ENCODE data around the gene HERC6.

DNA sequence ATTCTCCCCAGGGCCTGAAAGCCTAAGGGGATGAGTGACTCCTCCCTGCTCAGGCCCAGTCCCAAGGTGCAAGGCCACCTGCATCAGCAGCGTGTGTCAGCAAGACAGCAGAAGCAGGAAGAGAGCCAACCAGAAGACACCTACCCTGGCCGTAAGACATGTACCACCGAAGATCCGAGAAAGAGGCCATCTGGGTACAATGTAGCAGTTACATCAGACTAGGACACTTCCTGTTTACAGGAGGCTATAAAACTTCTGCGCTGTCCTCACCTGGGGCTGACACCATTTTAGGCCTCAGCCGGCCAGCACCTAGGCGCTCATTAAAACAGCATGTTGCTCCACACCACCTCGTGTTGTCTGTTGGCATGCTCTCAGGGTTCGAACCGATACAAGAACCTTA, 19.1 kb upstream of the HERC6 start:
- TF ChIP-seq, protein P1, sequence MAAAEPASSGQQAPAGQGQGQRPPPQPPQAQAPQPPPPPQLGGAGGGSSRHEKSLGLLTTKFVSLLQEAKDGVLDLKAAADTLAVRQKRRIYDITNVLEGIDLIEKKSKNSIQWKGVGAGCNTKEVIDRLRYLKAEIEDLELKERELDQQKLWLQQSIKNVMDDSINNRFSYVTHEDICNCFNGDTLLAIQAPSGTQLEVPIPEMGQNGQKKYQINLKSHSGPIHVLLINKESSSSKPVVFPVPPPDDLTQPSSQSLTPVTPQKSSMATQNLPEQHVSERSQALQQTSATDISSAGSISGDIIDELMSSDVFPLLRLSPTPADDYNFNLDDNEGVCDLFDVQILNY (CRISPR knock-in tag; IDR thresholded peaks at IDR 0.05), result no peak
- TF ChIP-seq, protein P2, sequence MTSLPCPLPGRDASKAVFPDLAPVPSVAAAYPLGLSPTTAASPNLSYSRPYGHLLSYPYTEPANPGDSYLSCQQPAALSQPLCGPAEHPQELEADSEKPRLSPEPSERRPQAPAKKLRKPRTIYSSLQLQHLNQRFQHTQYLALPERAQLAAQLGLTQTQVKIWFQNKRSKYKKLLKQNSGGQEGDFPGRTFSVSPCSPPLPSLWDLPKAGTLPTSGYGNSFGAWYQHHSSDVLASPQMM (CRISPR knock-in tag; IDR thresholded peaks at IDR 0.05), result no peak
- TF ChIP-seq, protein P3, sequence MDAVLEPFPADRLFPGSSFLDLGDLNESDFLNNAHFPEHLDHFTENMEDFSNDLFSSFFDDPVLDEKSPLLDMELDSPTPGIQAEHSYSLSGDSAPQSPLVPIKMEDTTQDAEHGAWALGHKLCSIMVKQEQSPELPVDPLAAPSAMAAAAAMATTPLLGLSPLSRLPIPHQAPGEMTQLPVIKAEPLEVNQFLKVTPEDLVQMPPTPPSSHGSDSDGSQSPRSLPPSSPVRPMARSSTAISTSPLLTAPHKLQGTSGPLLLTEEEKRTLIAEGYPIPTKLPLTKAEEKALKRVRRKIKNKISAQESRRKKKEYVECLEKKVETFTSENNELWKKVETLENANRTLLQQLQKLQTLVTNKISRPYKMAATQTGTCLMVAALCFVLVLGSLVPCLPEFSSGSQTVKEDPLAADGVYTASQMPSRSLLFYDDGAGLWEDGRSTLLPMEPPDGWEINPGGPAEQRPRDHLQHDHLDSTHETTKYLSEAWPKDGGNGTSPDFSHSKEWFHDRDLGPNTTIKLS (IDR thresholded peaks at IDR 0.05; ENCODE audit: borderline replicate concordance, low read depth), result no peak
